Thoracic aorta (tissue), 2 donors: ENCODE measurements around the gene CFAP300. TPM values are rescaled to one million over a fixed set of nuclear protein-coding genes. Genes with fewer than 3 reads are reported as not detected.
A peak's percentile ranks its signal among the peaks of the same experiment; 100 is the strongest.

Experiments
- ATAC-seq: fragments of 150-250 bp; one replicate; pipeline ENCODE4 v1.8.0; 2017; ENCODE audit warnings: low read depth; ENCODE audit not compliant: insufficient number of reproducible peaks, low FRiP score
- DNase-seq: peaks from one replicate; pipeline ENCODE4 v3.0.0-alpha.2; 2020; ENCODE audit warnings: low spot score
- H3K27ac ChIP-seq, 2 donors: fragments of 200-600 bp; sonication (generic); 1 replicate in 1 of 2; 2 replicates in 1 of 2; pipeline ENCODE4 v1.5.1; 2016; ENCODE audit warnings: mild to moderate bottlenecking in 2 of 2, moderate library complexity in 2 of 2
- H3K27me3 ChIP-seq: fragments of 200-600 bp; sonication (generic); replicated peaks from 2 replicates; pipeline ENCODE4 v1.6.0; 2016; ENCODE audit warnings: mild to moderate bottlenecking; ENCODE audit not compliant: insufficient read depth
- H3K36me3 ChIP-seq: fragments of 200-600 bp; sonication (generic); one replicate; pipeline ENCODE4 v1.5.1; 2016
- H3K4me1 ChIP-seq, 2 donors: fragments of 200-600 bp; sonication (generic); 1 replicate in 1 of 2; 2 replicates in 1 of 2; pipeline versions ENCODE4 v1.5.1 to v1.6.0; 2016; ENCODE audit warnings: low read depth in 2 of 2, mild to moderate bottlenecking in 1 of 2; ENCODE audit not compliant: control insufficient read depth in 1 of 2
- H3K4me3 ChIP-seq: fragments of 200-600 bp; sonication (generic); 2 replicates; pipeline ENCODE4 v1.5.1; 2016; ENCODE audit warnings: mild to moderate bottlenecking
- H3K9me3 ChIP-seq: fragments of 200-600 bp; sonication (generic); 2 replicates; pipeline ENCODE4 v1.5.1; 2016
- CTCF ChIP-seq: fragments of 200-600 bp; sonication (generic); IDR thresholded peaks from one replicate; pipeline ENCODE4 v1.5.1; 2019; ENCODE audit warnings: antibody characterized with exemption
- total RNA-seq, 2 donors: library from RNA; depleted of rRNA; stranded (reverse); fragments of >200 nt; gene quantifications; one replicate each; pipeline versions ENCODE4 v1.1.0 to v1.2.3, GENCODE V29; 2016

Gene CFAP300
- total RNA-seq, 2 donors from 2014 or later: 3.3 to 4.5 TPM

- ATAC-seq: peak; percentile 29
- Histone ChIP-seq H3K4me3 (peak overlapping the region; percentile 85), H3K9me3 (no peaks in the 10 kb centered on the region), H3K4me1 (peaks cover 19 to 38% of the 10 kb centered on the region in 2 donors), H3K36me3 (no peaks in the 10 kb centered on the region), H3K27ac (peak overlapping the region; percentile 99 to 100), H3K27me3 (no peaks in the 10 kb centered on the region)
- TF ChIP-seq CTCF: no peak
- DNase-seq: peak; percentile 30
These were observed 64.0 kb downstream of the CFAP300 start for GRCh38 chr11:102111011-102111786.

GRCh38 chr11:102111787-102112508 lies 64.7 kb downstream of the CFAP300 start:
- H3K4me1 ChIP-seq: peaks cover 26 to 45% of the 10 kb centered on the region in 2 donors
- no peaks in the 10 kb centered on the region for H3K9me3 ChIP-seq
- no peaks in the 10 kb centered on the region for H3K36me3 ChIP-seq
- H3K4me3 ChIP-seq: peak overlapping the region; percentile 85
- DNase-seq: peak; percentile 9
- no peak for TF ChIP-seq CTCF
- no peaks in the 10 kb centered on the region for H3K27me3 ChIP-seq
- ATAC-seq: peak; percentile 45
- H3K27ac ChIP-seq: peak overlapping the region; percentile 99 to 100

- DNase-seq (no peak), ATAC-seq (no peak)
- Histone ChIP-seq H3K4me3 (peak overlapping the region; percentile 85), H3K9me3 (no peaks in the 10 kb centered on the region), H3K36me3 (no peaks in the 10 kb centered on the region), H3K27ac (peak overlapping the region; percentile 99 to 100), H3K4me1 (peaks cover 30 to 51% of the 10 kb centered on the region in 2 donors), H3K27me3 (no peaks in the 10 kb centered on the region)
- TF ChIP-seq CTCF: no peak
These were observed 65.2 kb downstream of the CFAP300 start for GRCh38 chr11:102112509-102112821.

- Histone ChIP-seq H3K9me3 (no peaks in the 10 kb centered on the region), H3K27me3 (no peaks in the 10 kb centered on the region), H3K4me3 (peak overlapping the region; percentile 85), H3K4me1 (peaks cover 38 to 63% of the 10 kb centered on the region in 2 donors), H3K27ac (peak overlapping the region; percentile 34 to 54), H3K36me3 (no peaks in the 10 kb centered on the region)
- ATAC-seq: no peak
- no peak for TF ChIP-seq CTCF
- DNase-seq: no peak
These were observed 66.8 kb downstream of the CFAP300 start for GRCh38 chr11:102114032-102114431.

GRCh38 chr11:102115557-102115956 lies 68.3 kb downstream of the CFAP300 start:
- H3K27me3 ChIP-seq: no peaks in the 10 kb centered on the region
- ATAC-seq (no peak), DNase-seq (no peak)

More at GRCh38 chr11:102115557-102115956, 68.3 kb downstream of the CFAP300 start:
- Histone ChIP-seq H3K36me3 (no peaks in the 10 kb centered on the region), H3K4me3 (peak overlapping the region; percentile 85), H3K4me1 (peaks cover 36 to 70% of the 10 kb centered on the region in 2 donors), H3K27ac (peak overlapping the region; percentile 19 to 26), H3K9me3 (no peaks in the 10 kb centered on the region)
- no peak for TF ChIP-seq CTCF
